Heart left ventricle (tissue), 16 donors: ENCODE results near the gene VANGL1. TPM values are rescaled to one million over a fixed set of nuclear protein-coding genes. Genes with fewer than 3 reads are reported as not detected.

Experiments used
- ATAC-seq, 4 donors: fragments of 200-7000 bp; cut with Tn5 transposase; one replicate each; pipeline ENCODE4 v1.9.1; 2020 to 2022; ENCODE audit warnings: moderate library complexity in 4 of 4, mild to moderate bottlenecking in 3 of 4, moderate number of reproducible peaks in 1 of 4
- DNase-seq, 5 donors: peaks; one replicate each; pipeline ENCODE4 v3.0.0-alpha.2; 2020
- H3K27ac ChIP-seq, 12 donors: fragments of 200-600 bp; sonication (generic) in 4 of 12; one replicate each; pipeline versions ENCODE4 v1.5.0 to v1.8.0; 2016 to 2022; ENCODE audit warnings: mild to moderate bottlenecking in 2 of 12
- H3K27me3 ChIP-seq, 9 donors: fragments of 200-600 bp; sonication (generic) in 2 of 9; one replicate each; pipeline versions ENCODE4 v1.5.1 to v1.8.0; 2016 to 2022; ENCODE audit warnings: mild to moderate bottlenecking in 3 of 9
- H3K36me3 ChIP-seq, 9 donors: fragments of 200-600 bp; sonication (generic) in 2 of 9; one replicate each; pipeline versions ENCODE4 v1.5.0 to v1.8.0; 2018 to 2022; ENCODE audit warnings: mild to moderate bottlenecking in 2 of 9
- H3K4me1 ChIP-seq, 12 donors: fragments of 200-600 bp; sonication (generic) in 4 of 12; one replicate each; pipeline versions ENCODE4 v1.5.0 to v1.8.0; 2016 to 2022; ENCODE audit warnings: mild to moderate bottlenecking in 3 of 12
- H3K4me3 ChIP-seq, 12 donors: fragments of 200-600 bp; sonication (generic) in 4 of 12; one replicate each; pipeline versions ENCODE4 v1.5.0 to v1.8.0; 2017 to 2022; ENCODE audit warnings: mild to moderate bottlenecking in 9 of 12, moderate library complexity in 4 of 12
- H3K9me3 ChIP-seq, 12 donors: fragments of 200-600 bp; sonication (generic) in 4 of 12; one replicate each; pipeline versions ENCODE4 v1.5.0 to v1.8.0; 2016 to 2022; ENCODE audit warnings: mild to moderate bottlenecking in 1 of 12
- POLR2A ChIP-seq, 2 donors: fragments of 450-650 bp; IDR thresholded peaks; one replicate each; pipeline ENCODE4 v1.6.1; 2017; ENCODE audit warnings: antibody characterized with exemption in 2 of 2, mild to moderate bottlenecking in 2 of 2, moderate library complexity in 2 of 2
- WGBS, 4 donors: extraction: QIAGEN DNeasy Blood & Tissue Kit in 2 of 4; methylation state at CpG; one replicate each; pipeline versions ENCODE4 v1.1.5 to v1.1.7; 2013 to 2018; 5-methylcytosine and 5-hydroxymethylcytosine counted together
- intact Hi-C, 10 donors: fragments of 100-400 bp; cut with DNase I; formaldehyde crosslinking; loops; one replicate each; pipeline versions ENCODE4 v1.11.1 to v1.14.2; 2022
- polyA plus RNA-seq, 2 donors: library from polyadenylated mRNA; stranded (reverse); fragments of 200-250 nt; gene quantifications; one replicate each; pipeline ENCODE4 v1.2.3, GENCODE V29; 2013
- total RNA-seq, 9 donors: library from RNA; depleted of rRNA in 2 of 9; stranded (reverse); fragments of >200 nt in 2 of 9; fragmentation: NEBNext Ultra II Directional in 3 of 9; extraction: Animal tissue kit (Norgen Biotek cat#: 25700) in 3 of 9; gene quantifications; one replicate each; pipeline versions ENCODE4 v1.1.0 to v1.2.4, GENCODE V29; 2016 to 2023
- TF ChIP-seq, protein P1 (sequence below), 12 donors: fragments of 200-600 bp; sonication (generic) in 4 of 12; IDR thresholded peaks; one replicate each; pipeline versions ENCODE4 v1.5.0 to v1.8.0; 2018 to 2022; ENCODE audit warnings: antibody characterized with exemption in 12 of 12, mild to moderate bottlenecking in 5 of 12
- donor health status: ischemic (EF 13 %, LVEDD 7.1; RV severe dilation, severe dysfunction).
- donor health status: healthy with polysubstance abuse.
- donor health status: DM: no; HTN: yes; CAD: no.
- donor health status: DM: no; HTN: no; CAD: no.
- donor health status: ischemic (EF 25% LVEDD 6.9; RV normal size, moderate dysfunction).
- donor health status: ischemic (EF 25% LVEDD 5.7; RV mildly dilated, moderate dysfunction).
- donor health status: healthy.
- donor health status: DM: yes; HTN: yes; CAD: no.
- donor health status: ischemic (EF 35%, LVEDD 5.7; RV mildly dilated, moderate dysfunction).
- donor health status: nonischemic (EF 11% LVEDD 7.7; RV severe dilation, severe dysfunction).
- donor health status: DM: yes; HTN: yes; CAD: no.
- donor health status: PGD.
- donor health status: ischemic (EF 29% LVEDD 5.4; RV normal size, mild dysfunction).
- donor health status: nonischemic (EF 23%, LVEDD 6.1; RV moderate dilation, normal function).

VANGL1 gene
- total and polyA plus RNA-seq, 11 donors, result 1.4 to 11.5 (median 6.9) TPM

DNA sequence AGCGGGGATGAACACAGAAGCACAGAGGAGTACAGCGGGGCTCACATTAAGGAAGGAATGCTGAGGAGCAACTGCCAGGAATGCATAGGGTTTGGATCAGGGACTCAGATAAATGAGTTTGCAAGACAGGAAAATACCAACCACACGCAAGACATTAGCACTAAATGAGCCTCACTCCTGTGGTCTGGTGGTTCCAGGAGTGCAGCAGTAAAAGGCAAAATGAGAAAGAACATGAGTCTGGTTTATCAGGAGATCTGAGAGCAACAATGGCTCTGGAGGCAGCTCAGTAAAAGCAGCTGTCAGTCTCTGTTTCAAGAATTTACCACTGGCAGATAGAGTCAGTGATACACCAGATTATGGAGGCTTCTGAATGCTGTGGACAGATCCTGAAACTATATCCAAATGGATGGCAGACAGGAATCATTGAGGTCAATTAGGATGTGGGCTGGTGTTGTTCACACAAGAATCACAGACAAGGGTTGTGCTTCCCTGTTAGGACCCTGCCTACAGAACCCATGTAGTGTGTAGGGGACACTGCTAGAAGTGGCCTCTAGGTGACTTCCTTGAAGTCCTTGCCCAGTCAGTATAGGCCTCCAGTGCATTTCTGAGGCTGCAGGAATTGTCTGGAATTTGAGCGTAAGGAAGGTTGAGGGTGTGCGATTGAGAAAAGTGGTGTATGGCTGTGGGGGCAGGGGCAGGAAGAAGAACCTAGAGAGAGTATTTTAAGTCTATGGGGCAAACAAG is 76.4 kb downstream of the VANGL1 start:
- WGBS, 4 donors, result 73 to 80% (median 80%) methylated on average over 5 of the region's 5 CpGs
- no peak overlapping the region for H3K4me3 ChIP-seq
- TF ChIP-seq POLR2A (IDR thresholded peaks at IDR 0.05), result no peak
- TF ChIP-seq, protein P1, sequence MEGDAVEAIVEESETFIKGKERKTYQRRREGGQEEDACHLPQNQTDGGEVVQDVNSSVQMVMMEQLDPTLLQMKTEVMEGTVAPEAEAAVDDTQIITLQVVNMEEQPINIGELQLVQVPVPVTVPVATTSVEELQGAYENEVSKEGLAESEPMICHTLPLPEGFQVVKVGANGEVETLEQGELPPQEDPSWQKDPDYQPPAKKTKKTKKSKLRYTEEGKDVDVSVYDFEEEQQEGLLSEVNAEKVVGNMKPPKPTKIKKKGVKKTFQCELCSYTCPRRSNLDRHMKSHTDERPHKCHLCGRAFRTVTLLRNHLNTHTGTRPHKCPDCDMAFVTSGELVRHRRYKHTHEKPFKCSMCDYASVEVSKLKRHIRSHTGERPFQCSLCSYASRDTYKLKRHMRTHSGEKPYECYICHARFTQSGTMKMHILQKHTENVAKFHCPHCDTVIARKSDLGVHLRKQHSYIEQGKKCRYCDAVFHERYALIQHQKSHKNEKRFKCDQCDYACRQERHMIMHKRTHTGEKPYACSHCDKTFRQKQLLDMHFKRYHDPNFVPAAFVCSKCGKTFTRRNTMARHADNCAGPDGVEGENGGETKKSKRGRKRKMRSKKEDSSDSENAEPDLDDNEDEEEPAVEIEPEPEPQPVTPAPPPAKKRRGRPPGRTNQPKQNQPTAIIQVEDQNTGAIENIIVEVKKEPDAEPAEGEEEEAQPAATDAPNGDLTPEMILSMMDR (IDR thresholded peaks at IDR 0.05), result no peak
- H3K27ac ChIP-seq, result no peak overlapping the region
- ATAC-seq, result peak in 2 of 4 donors; percentile 3 to 25
- intact Hi-C loops, result loop anchor here in 3 of 10 donors (5.0 kb wide), 2 partner anchors 44 to 49 kb away; partner anchors contain the start of gene CASQ2 (in 1 of the 3)
- peaks cover 0 to 62% (median 5%) of the 10 kb centered on the region in 9 donors for H3K36me3 ChIP-seq
- DNase-seq, result no peak
- H3K27me3 ChIP-seq, result no peaks in the 10 kb centered on the region
- H3K4me1 ChIP-seq, result no peaks in the 10 kb centered on the region
- no peaks in the 10 kb centered on the region for H3K9me3 ChIP-seq

DNA sequence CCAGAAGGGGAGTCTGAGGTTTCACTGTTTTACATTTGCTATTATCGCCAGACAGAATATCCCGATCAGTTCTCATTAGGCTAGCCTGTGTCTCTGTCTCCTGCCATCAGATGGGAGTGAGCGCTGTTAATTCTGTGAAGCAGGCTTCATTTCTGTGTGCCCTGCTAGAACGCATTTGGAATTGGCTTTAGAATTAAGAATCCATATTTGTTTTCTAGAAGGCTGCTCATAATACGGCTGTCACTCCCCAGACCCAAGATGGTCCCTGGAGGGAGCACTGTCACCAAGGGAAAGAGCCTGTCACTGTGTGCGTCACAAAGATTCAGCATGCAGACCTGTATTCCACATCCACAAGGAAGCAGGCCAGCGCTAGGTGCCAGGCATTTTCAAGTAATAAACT is 77.5 kb downstream of the VANGL1 start:
- DNase-seq (no peak), ATAC-seq (peak in 1 of 4 donors; percentile 25)
- H3K4me3 ChIP-seq, result no peak overlapping the region
- WGBS, 4 donors, result 85 to 92% (median 90%) methylated on average over 5 to 7 of the region's 7 CpGs
- peaks cover 0 to 72% (median 5%) of the 10 kb centered on the region in 9 donors for H3K36me3 ChIP-seq
- no peak for TF ChIP-seq POLR2A (IDR thresholded peaks at IDR 0.05)
- TF ChIP-seq, protein P1 (IDR thresholded peaks at IDR 0.05), result no peak
- peaks cover 0 to 3% (median 0%) of the 10 kb centered on the region in 12 donors for H3K4me1 ChIP-seq
- H3K27me3 ChIP-seq, result no peaks in the 10 kb centered on the region
- peak overlapping the region in 1 of 12 donors; percentile 18 for H3K27ac ChIP-seq
- no peaks in the 10 kb centered on the region for H3K9me3 ChIP-seq
- intact Hi-C loops, result loop anchor here in 3 of 10 donors (5.0 kb wide), 2 partner anchors 43 to 48 kb away; partner anchors contain the start of gene CASQ2 (in 1 of the 3)

DNA sequence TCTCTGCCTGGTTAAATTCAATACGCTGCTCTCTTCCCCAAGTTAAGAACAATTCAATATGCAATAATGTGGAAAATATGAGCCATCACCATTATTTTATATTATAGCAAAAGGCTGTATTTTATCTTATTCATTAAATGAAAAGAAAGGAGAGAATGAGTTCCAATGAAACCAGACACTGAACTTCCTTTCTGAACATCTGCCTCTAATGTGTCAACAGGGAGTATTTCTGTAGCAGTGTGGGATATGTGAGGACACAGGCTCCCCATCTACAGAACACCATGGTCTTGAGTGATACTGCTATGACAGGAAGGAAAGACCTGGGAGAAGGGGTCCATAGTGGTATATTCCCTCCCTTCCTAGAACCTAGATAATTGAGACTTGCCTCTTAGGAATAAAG is 80.5 kb downstream of the VANGL1 start:
- Histone ChIP-seq H3K27me3 (no peaks in the 10 kb centered on the region), H3K36me3 (peaks cover 0 to 79% (median 5%) of the 10 kb centered on the region in 9 donors), H3K27ac (no peak overlapping the region), H3K9me3 (no peaks in the 10 kb centered on the region), H3K4me1 (peaks cover 0 to 33% (median 12%) of the 10 kb centered on the region in 12 donors), H3K4me3 (no peak overlapping the region)
- 85 to 92% (median 90%) methylated on average over 1 of the region's 1 CpG for WGBS, 4 donors
- intact Hi-C loops, result no loop called here
- TF ChIP-seq, protein P1 (IDR thresholded peaks at IDR 0.05), result no peak
- TF ChIP-seq POLR2A (IDR thresholded peaks at IDR 0.05), result no peak
- no peak for ATAC-seq
- no peak for DNase-seq

DNA sequence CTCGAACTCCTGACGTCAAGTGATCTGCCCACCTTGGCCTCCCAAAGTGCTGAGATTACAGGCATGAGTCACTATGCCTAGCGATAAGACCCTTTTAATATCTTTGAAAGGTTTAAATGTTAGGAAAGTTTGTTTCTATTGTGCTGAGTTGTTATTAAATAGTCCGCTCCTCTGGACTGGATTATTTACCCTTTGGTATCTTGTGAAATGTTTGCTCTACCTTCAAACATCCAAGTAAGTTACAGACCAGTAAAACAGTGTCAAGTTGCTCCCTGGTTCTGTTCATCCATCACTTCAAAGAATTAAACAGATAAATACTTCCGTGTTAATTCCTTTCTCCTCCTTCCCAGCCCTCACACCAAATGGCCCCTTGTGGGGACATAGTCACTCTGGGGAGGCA is 82.0 kb downstream of the VANGL1 start:
- TF ChIP-seq, protein P1 (IDR thresholded peaks at IDR 0.05), result no peak
- TF ChIP-seq POLR2A (IDR thresholded peaks at IDR 0.05), result no peak
- H3K27me3 ChIP-seq, result no peaks in the 10 kb centered on the region
- WGBS, 4 donors, result 83 to 87% (median 86%) methylated on average over 5 of the region's 5 CpGs

More for the DNA sequence above, 82.0 kb downstream of the VANGL1 start:
- Histone ChIP-seq H3K4me1 (peaks cover 0 to 48% (median 26%) of the 10 kb centered on the region in 12 donors), H3K36me3 (peaks cover 0 to 76% (median 5%) of the 10 kb centered on the region in 9 donors), H3K27ac (no peak overlapping the region), H3K9me3 (no peaks in the 10 kb centered on the region), H3K4me3 (no peak overlapping the region)
- DNase-seq (no peak), ATAC-seq (no peak)
- intact Hi-C loops, result no loop called here
